Brain microvascular endothelial cell (primary cell): ENCODE measurements around the gene FNDC3A.
"Not testable (repeated sequence)": the region's sequence is repeated elsewhere in the genome, so short reads cannot be mapped to it uniquely, and the experiment has no call there.

ENCODE experiments used
- DNase-seq: peaks from one replicate; pipeline ENCODE4 v3.0.0-alpha.2; 2020
- H3K27ac ChIP-seq: fragments of 250-450 bp; sonication (Bioruptor Pico); 2 replicates; pipeline ENCODE4 v1.5.1; 2020; ENCODE audit warnings: mild to moderate bottlenecking, moderate library complexity
- H3K27me3 ChIP-seq: fragments of 250-450 bp; sonication (Bioruptor Pico); replicated peaks from 2 replicates; pipeline ENCODE4 v1.5.1; 2020; ENCODE audit warnings: mild to moderate bottlenecking
- H3K36me3 ChIP-seq: fragments of 250-450 bp; sonication (Bioruptor Pico); replicated peaks from 2 replicates; pipeline ENCODE4 v1.5.1; 2020; ENCODE audit warnings: mild to moderate bottlenecking
- H3K4me3 ChIP-seq: 2 replicates; pipeline ENCODE4 v1.5.1; 2011; ENCODE audit warnings: low read depth, mild to moderate bottlenecking, control low read depth, low read length, moderate library complexity
- in situ Hi-C: cut with HindIII; loops from 2 replicates; pipeline ENCODE4 v1.10.0; 2017; ENCODE audit warnings: low sequenced_read_pairs, low pct_ligation_motif_present
- TF ChIP-seq, protein P1 (sequence below): IDR thresholded peaks from 2 replicates; pipeline ENCODE4 v1.5.1; 2011; ENCODE audit warnings: low read depth, mild to moderate bottlenecking, moderate library complexity, low read length, control low read depth, inconsistent platforms; ENCODE audit errors: missing control alignments

Gene FNDC3A

DNA sequence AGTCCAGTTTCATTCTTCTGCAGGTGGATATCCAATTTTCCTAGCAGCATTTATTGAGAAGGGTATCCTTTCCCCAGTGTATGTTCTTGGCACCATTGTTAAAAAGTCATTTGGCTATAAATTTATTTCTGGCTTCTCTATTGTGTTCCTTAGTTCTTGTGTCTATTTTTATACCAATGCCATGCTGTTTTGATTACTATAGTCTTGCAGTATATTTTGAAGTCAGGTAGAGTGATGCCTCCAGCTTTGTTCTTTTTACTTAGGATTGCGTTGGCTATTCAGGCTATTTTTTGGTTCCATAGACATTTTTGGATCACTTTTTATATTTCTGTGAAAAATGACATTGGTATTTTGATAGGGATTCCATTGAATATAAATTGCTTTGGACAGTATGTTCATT lies 172.7 kb downstream of the FNDC3A start:
- Histone ChIP-seq H3K36me3 (peaks cover 11% of the 10 kb centered on the region), H3K4me3 (no peak overlapping the region), H3K27ac (no peak overlapping the region), H3K27me3 (no peaks in the 10 kb centered on the region)
- TF ChIP-seq, protein P1, sequence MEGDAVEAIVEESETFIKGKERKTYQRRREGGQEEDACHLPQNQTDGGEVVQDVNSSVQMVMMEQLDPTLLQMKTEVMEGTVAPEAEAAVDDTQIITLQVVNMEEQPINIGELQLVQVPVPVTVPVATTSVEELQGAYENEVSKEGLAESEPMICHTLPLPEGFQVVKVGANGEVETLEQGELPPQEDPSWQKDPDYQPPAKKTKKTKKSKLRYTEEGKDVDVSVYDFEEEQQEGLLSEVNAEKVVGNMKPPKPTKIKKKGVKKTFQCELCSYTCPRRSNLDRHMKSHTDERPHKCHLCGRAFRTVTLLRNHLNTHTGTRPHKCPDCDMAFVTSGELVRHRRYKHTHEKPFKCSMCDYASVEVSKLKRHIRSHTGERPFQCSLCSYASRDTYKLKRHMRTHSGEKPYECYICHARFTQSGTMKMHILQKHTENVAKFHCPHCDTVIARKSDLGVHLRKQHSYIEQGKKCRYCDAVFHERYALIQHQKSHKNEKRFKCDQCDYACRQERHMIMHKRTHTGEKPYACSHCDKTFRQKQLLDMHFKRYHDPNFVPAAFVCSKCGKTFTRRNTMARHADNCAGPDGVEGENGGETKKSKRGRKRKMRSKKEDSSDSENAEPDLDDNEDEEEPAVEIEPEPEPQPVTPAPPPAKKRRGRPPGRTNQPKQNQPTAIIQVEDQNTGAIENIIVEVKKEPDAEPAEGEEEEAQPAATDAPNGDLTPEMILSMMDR: no peak
- no peak for DNase-seq
- in situ Hi-C loops: no loop called here

DNA sequence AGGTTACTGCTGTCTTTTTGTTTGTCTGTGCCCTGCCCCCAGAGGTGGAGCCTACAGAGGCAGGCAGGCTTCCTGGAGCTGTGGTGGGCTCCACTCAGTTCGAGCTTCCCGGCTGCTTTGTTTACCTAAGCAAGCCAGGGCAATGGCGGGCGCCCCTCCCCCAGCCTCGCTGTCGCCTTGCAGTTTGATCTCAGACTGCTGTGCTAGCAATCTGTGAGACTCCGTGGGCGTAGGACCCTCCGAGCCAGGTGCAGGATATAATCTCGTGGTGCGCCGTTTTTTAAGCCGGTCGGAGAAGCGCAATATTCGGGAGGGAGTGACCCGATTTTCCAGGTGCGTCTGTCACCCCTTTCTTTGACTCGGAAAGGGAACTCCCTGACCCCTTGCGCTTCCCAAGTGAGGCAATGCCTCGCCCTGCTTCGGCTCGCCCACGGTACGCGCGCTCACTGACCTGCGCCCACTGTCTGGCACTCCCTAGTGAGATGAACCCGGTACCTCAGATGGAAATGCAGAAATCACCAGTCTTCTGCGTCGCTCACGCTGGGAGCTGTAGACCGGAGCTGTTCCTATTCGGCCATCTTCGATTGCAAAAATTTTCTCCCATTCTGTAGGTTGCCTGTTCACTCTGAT lies 182.4 kb downstream of the FNDC3A start:
- H3K27ac ChIP-seq, H3K36me3 ChIP-seq, H3K27me3 ChIP-seq, H3K4me3 ChIP-seq, in situ Hi-C loops, DNase-seq: not testable (repeated sequence)

DNA sequence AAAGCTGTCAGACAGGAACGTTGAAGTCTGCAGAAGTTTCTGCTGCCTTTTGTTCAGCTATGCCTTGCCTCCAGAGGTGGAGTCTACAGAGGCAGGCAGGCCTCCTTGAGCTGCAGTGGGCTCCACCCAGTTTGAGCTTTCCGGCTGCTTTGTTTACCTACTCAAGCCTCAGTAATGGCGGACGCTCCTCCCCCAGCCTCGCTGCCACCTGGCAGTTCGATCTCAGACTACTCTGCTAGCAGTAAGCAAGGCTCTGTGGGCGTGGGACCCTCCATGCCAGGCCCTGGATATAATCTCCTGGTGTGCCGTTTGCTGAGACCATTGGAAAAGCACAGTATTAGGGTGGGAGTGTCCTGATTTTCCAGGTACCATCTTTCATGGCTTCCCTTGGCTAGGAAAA lies 187.4 kb downstream of the FNDC3A start:
- DNase-seq, H3K4me3 ChIP-seq, H3K27me3 ChIP-seq, in situ Hi-C loops, H3K27ac ChIP-seq: not testable (repeated sequence)
- peaks cover 13% of the 10 kb centered on the region for H3K36me3 ChIP-seq

DNA sequence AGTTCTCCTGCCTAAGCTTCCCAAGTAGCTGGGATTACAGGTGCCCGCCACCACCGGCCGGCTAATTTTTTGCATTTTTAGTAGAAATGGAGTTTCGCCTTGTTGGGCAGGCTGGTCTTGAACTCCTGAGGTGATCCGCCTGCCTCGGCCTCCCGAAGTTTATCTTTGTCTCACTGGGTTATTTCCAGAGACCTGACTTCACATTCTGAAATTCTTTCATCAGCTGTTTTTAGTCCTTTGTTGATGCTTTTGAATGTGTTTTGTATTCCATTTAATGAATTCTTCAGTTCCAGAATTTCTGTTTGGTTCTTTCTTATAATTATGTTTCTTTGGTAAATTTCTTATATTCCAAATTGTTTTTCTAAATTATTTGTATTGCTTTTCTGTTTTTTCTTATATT lies 189.0 kb downstream of the FNDC3A start:
- no peak for DNase-seq
- no peak overlapping the region for H3K4me3 ChIP-seq
- no peaks in the 10 kb centered on the region for H3K27me3 ChIP-seq
- peaks cover 13% of the 10 kb centered on the region for H3K36me3 ChIP-seq
- in situ Hi-C loops: no loop called here
- H3K27ac ChIP-seq: no peak overlapping the region
- TF ChIP-seq, protein P1: no peak

DNA sequence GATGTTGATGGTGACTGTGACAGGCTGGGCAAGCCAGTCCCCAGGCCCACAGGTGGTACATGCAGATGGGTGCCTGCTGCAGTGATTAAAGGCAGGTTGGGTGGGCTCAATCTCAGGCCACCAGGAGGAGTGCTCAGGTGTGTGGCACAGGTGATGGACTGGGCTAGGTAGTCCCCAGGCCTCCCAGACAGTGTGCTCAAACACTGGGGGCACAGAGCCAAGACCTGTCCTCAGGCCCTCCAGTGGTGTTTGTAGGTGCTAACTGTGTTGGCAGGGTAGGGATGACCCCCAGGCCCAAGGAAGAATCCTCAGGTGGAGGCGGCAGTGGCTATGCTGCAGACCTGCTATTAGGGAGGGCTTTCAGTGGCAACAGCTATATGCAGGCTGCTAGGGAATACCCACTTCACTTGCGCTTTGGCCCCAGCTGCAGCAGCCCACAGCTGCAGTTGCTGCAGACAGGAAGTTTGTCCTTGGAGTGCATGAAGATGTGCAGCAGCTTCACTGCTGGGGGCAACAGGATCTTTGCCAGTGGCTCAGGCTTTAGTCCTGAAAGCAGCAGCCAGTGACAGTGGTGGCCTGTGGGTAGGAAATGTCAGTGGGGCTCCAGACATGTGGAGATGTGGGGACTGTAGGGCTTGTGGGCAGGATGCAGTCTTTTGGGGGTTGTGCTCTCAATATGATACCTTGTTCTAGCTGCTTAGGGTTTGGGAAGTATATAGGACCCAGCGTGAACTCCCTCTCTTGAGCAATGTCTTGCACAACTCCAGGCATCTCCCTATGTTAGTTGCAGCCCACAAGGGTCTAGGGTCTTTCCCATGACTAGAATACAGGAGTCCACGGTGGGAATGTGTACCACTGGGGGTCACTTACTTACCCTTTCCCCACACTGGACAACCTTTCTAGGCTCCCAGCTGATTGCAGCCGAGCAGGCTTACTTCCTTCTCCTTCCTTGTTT lies 190.4 kb downstream of the FNDC3A start:
- Histone ChIP-seq H3K36me3 (peaks cover 13% of the 10 kb centered on the region), H3K27me3 (no peaks in the 10 kb centered on the region), H3K4me3 (no peak overlapping the region), H3K27ac (no peak overlapping the region)
- in situ Hi-C loops: no loop called here
- no peak for DNase-seq
- TF ChIP-seq, protein P1: no peak

DNA sequence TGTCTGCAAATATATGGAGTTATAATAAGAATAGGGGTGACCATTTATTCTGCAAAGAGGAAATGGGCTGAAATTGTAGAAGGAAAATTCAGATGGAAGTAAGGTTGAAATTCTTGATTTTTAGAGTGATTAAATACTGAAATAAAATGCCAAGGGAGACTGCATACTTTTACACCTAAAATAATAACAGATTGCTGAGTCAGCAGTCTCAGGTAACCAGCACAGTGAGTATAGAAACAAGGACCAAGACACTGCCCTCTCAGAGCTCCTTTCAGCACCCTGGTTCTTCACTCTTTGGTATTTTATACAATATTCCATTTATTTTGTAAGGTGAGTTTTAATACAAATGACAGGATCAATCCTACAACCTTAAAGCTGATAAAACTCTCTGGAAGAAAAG lies 195.6 kb downstream of the FNDC3A start:
- TF ChIP-seq, protein P1: no peak
- in situ Hi-C loops: no loop called here
- Histone ChIP-seq H3K4me3 (no peak overlapping the region), H3K27me3 (no peaks in the 10 kb centered on the region), H3K27ac (no peak overlapping the region), H3K36me3 (peaks cover 8% of the 10 kb centered on the region)
- DNase-seq: no peak
